Measurements from ENCODE around the gene FAM193A.
"Not testable (repeated sequence)": the region's sequence is repeated elsewhere in the genome, so short reads cannot be mapped to it uniquely, and the experiment has no call there.

FAM193A gene

DNA sequence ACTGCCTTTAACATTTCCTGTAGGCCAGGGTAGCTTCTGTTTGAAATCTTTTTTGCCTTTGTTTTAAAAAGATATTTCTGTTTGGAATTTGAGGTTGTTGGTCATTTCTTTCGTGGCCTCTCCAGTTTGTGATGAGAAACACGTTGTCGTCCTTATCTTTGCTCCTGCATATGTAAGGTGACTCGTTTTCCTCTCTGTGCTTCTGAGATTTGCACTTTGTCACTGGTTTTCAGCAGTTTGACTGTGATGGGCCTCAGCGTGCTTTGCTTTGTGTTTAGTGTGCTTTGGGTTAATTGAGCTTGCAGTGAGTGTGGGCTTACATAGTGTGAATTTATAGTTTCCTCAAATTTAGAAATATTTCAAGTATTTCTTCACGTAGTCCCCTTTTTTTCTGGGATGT, 81.5 kb downstream of the FAM193A start:
- TF ChIP-seq, protein P1, sequence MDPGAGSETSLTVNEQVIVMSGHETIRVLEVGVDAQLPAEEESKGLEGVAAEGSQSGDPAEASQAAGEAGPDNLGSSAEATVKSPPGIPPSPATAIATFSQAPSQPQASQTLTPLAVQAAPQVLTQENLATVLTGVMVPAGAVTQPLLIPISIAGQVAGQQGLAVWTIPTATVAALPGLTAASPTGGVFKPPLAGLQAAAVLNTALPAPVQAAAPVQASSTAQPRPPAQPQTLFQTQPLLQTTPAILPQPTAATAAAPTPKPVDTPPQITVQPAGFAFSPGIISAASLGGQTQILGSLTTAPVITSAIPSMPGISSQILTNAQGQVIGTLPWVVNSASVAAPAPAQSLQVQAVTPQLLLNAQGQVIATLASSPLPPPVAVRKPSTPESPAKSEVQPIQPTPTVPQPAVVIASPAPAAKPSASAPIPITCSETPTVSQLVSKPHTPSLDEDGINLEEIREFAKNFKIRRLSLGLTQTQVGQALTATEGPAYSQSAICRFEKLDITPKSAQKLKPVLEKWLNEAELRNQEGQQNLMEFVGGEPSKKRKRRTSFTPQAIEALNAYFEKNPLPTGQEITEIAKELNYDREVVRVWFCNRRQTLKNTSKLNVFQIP (CRISPR knock-in tag; IDR thresholded peaks at IDR 0.05; ENCODE audit: borderline replicate concordance, low read depth) = no peak
- TF ChIP-seq OSR1 (CRISPR knock-in tag; IDR thresholded peaks at IDR 0.05) (no peak), PPARA (CRISPR knock-in tag; IDR thresholded peaks at IDR 0.05; ENCODE audit: borderline replicate concordance) (no peak), ZC3H10 (CRISPR knock-in tag; IDR thresholded peaks at IDR 0.05) (no peak), GLIS3 (CRISPR knock-in tag; IDR thresholded peaks at IDR 0.05) (no peak), ZNF565 (CRISPR knock-in tag; conservative IDR thresholded peaks at IDR 0.05; ENCODE audit: low read depth) (no peak), CSDC2 (CRISPR knock-in tag; IDR thresholded peaks at IDR 0.05) (no peak), ARNTL (CRISPR knock-in tag; IDR thresholded peaks at IDR 0.05; ENCODE audit: borderline replicate concordance, low read depth) (no peak), ZNF70 (CRISPR knock-in tag; IDR thresholded peaks at IDR 0.05) (no peak), TCF4 (CRISPR knock-in tag; IDR thresholded peaks at IDR 0.05; ENCODE audit: borderline replicate concordance) (no peak)
- TF ChIP-seq, protein P2, sequence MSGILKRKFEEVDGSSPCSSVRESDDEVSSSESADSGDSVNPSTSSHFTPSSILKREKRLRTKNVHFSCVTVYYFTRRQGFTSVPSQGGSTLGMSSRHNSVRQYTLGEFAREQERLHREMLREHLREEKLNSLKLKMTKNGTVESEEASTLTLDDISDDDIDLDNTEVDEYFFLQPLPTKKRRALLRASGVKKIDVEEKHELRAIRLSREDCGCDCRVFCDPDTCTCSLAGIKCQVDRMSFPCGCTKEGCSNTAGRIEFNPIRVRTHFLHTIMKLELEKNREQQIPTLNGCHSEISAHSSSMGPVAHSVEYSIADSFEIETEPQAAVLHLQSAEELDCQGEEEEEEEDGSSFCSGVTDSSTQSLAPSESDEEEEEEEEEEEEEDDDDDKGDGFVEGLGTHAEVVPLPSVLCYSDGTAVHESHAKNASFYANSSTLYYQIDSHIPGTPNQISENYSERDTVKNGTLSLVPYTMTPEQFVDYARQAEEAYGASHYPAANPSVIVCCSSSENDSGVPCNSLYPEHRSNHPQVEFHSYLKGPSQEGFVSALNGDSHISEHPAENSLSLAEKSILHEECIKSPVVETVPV (CRISPR knock-in tag; IDR thresholded peaks at IDR 0.05) = no peak
- TF ChIP-seq, protein P3, sequence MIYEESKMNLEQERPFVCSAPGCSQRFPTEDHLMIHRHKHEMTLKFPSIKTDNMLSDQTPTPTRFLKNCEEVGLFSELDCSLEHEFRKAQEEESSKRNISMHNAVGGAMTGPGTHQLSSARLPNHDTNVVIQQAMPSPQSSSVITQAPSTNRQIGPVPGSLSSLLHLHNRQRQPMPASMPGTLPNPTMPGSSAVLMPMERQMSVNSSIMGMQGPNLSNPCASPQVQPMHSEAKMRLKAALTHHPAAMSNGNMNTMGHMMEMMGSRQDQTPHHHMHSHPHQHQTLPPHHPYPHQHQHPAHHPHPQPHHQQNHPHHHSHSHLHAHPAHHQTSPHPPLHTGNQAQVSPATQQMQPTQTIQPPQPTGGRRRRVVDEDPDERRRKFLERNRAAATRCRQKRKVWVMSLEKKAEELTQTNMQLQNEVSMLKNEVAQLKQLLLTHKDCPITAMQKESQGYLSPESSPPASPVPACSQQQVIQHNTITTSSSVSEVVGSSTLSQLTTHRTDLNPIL (CRISPR knock-in tag; IDR thresholded peaks at IDR 0.05; ENCODE audit: low read depth) = no peak
- TF ChIP-seq, protein P4, sequence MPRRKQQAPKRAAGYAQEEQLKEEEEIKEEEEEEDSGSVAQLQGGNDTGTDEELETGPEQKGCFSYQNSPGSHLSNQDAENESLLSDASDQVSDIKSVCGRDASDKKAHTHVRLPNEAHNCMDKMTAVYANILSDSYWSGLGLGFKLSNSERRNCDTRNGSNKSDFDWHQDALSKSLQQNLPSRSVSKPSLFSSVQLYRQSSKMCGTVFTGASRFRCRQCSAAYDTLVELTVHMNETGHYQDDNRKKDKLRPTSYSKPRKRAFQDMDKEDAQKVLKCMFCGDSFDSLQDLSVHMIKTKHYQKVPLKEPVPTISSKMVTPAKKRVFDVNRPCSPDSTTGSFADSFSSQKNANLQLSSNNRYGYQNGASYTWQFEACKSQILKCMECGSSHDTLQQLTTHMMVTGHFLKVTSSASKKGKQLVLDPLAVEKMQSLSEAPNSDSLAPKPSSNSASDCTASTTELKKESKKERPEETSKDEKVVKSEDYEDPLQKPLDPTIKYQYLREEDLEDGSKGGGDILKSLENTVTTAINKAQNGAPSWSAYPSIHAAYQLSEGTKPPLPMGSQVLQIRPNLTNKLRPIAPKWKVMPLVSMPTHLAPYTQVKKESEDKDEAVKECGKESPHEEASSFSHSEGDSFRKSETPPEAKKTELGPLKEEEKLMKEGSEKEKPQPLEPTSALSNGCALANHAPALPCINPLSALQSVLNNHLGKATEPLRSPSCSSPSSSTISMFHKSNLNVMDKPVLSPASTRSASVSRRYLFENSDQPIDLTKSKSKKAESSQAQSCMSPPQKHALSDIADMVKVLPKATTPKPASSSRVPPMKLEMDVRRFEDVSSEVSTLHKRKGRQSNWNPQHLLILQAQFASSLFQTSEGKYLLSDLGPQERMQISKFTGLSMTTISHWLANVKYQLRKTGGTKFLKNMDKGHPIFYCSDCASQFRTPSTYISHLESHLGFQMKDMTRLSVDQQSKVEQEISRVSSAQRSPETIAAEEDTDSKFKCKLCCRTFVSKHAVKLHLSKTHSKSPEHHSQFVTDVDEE (CRISPR knock-in tag; IDR thresholded peaks at IDR 0.05) = no peak
- ATAC-seq = no peak

DNA sequence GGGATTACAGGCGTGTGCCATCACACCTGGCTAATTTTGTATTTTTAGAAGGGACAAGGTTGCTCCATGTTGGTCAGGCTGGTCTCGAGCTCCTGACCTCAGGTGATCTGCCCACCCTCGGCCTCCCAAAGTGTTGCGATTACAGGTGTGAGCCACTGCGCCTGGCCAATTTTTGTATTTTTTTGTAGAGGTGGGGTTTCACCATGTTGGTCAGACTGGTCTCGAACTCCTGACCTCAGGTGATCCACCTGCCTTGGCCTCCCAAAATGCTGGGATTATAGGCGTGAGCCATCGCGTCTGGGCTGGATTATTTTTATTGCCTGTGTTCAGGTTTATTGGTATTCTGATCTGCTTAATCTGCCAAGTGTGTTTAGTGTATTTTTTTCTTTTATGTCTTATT, 82.3 kb downstream of the FAM193A start:
- not testable (repeated sequence) for ATAC-seq

DNA sequence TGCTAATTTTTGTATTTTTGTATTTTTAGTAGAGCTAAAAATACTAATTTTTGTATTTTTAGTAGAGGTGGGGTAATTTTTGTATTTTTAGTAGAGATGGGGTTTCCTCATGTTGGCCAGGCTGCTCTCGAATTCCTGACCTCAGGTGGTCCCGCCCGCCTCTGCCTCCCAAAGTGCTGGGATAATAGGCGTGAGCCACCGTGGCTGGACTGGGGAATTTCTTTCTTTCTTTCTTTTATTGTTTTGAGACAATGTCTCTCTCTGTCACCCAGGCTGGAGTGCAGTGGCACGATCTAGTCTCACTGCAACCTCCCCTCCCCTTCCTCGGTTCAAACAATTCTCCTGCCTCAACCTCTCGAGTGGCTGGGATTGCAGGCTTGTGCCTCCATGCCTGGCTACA, 83.0 kb downstream of the FAM193A start:
- no peak for TF ChIP-seq RARB (CRISPR knock-in tag; IDR thresholded peaks at IDR 0.05)
- no peak for TF ChIP-seq ZFP3 (CRISPR knock-in tag; IDR thresholded peaks at IDR 0.05)
- no peak for ATAC-seq

DNA sequence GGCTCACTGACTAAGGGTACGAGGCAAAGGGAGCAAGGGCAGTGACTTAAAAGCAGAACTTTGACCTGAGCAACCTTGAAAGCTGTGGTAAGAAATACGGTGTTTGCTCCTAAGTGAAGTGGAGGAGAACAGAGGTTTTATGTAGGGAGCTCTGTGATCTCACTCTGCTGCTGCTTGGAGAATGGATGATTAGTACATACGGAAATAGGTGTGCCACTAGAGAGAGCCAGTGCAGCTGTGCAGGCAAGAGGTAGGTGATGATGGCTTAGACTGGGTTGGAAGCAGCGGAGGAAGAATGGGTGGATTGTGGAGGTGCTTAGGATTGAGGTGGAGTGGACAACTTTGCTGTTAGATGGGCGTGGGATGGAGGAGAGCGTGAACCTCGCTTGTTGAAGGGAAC, 85.0 kb downstream of the FAM193A start:
- TF ChIP-seq ZC3H10 (CRISPR knock-in tag; IDR thresholded peaks at IDR 0.05) (no peak), CSDC2 (CRISPR knock-in tag; IDR thresholded peaks at IDR 0.05) (no peak), ZFP3 (CRISPR knock-in tag; IDR thresholded peaks at IDR 0.05) (no peak), SNAI2 (CRISPR knock-in tag; IDR thresholded peaks at IDR 0.05) (no peak), PPARA (CRISPR knock-in tag; IDR thresholded peaks at IDR 0.05; ENCODE audit: borderline replicate concordance) (no peak), BACH2 (CRISPR knock-in tag; IDR thresholded peaks at IDR 0.05; ENCODE audit: borderline replicate concordance) (no peak), ZNF8 (CRISPR knock-in tag; IDR thresholded peaks at IDR 0.05) (no peak), RARB (CRISPR knock-in tag; IDR thresholded peaks at IDR 0.05) (no peak), ZNF70 (CRISPR knock-in tag; IDR thresholded peaks at IDR 0.05) (no peak), GLIS3 (CRISPR knock-in tag; IDR thresholded peaks at IDR 0.05) (no peak)
- TF ChIP-seq, protein P1 (CRISPR knock-in tag; IDR thresholded peaks at IDR 0.05; ENCODE audit: borderline replicate concordance, low read depth) = no peak
- TF ChIP-seq, protein P3 (CRISPR knock-in tag; IDR thresholded peaks at IDR 0.05; ENCODE audit: low read depth) = no peak
- TF ChIP-seq, protein P2 (CRISPR knock-in tag; IDR thresholded peaks at IDR 0.05) = no peak
- TF ChIP-seq, protein P4 (CRISPR knock-in tag; IDR thresholded peaks at IDR 0.05) = no peak
- no peak for ATAC-seq
